C4-2B (cell line): Measurements from ENCODE around the gene OVOL3.

Experiments
- ZFX ChIP-seq: fragments of 450-650 bp; IDR thresholded peaks from 2 replicates; pipeline ENCODE4 v1.6.1; 2017
- TF ChIP-seq, protein P1 (sequence below): fragments of 450-650 bp; conservative IDR thresholded peaks from 2 replicates; pipeline ENCODE4 v1.5.1; 2017; ENCODE audit warnings: mild to moderate bottlenecking

- TF ChIP-seq ZFX, result no peak
- TF ChIP-seq, protein P1, sequence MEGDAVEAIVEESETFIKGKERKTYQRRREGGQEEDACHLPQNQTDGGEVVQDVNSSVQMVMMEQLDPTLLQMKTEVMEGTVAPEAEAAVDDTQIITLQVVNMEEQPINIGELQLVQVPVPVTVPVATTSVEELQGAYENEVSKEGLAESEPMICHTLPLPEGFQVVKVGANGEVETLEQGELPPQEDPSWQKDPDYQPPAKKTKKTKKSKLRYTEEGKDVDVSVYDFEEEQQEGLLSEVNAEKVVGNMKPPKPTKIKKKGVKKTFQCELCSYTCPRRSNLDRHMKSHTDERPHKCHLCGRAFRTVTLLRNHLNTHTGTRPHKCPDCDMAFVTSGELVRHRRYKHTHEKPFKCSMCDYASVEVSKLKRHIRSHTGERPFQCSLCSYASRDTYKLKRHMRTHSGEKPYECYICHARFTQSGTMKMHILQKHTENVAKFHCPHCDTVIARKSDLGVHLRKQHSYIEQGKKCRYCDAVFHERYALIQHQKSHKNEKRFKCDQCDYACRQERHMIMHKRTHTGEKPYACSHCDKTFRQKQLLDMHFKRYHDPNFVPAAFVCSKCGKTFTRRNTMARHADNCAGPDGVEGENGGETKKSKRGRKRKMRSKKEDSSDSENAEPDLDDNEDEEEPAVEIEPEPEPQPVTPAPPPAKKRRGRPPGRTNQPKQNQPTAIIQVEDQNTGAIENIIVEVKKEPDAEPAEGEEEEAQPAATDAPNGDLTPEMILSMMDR, result no peak
Measured at GRCh38 chr19:36112678-36113077, 1.7 kb downstream of the OVOL3 start.
